Ecto neural progenitor cell (in vitro differentiated cells): ENCODE results near the gene SKI.
"Not testable (repeated sequence)": the region's sequence is repeated elsewhere in the genome, so short reads cannot be mapped to it uniquely, and the experiment has no call there.

ENCODE experiments used
- DNase-seq: peaks from one replicate; pipeline ENCODE4 v3.0.0-alpha.2; 2018; ENCODE audit warnings: low spot score

SKI gene

DNA sequence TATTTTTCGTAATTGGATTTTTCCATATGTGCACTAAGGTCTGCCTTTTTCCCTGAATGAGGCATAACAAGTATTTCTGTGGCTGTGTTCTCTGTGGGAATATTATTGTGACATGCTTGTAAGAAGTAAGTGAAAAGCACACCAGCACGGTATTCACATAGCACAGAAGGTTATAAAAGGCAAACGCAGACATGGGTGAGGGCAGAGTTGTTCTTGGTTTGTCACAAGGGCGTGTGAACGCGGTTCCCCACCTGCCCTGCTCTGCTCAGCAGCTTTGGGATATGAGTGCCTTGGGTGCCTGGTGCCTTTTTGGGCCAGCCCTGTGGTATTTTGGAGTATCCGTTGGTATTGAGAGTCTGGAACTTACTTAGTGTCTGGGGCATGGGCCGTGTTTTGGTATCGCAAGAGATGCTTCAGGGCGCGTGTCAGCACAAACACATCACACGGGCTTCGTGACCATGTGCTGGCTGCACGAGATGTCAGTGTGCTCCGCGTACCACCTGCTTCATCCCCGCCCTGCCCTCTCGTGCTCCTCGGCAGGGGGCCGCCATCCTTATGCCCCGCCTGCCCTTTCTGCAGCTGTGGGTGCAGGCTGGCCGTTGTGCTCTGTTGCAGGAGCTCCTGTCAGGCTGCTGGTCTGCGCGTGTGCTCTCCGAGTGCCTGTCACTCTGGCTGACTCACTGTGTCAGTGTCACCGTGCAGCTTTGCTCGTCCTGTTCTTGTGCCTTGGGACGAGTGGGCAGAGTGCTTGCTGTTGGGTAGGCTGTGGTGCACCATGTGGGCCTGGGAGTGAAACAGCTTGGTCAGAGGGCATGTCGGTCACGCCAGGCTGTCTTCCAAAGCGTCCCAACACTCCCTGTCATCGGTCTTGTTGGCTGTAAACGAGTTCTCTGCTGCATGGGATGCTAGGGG is 15.0 kb downstream of the SKI start:
- no peak for DNase-seq

DNA sequence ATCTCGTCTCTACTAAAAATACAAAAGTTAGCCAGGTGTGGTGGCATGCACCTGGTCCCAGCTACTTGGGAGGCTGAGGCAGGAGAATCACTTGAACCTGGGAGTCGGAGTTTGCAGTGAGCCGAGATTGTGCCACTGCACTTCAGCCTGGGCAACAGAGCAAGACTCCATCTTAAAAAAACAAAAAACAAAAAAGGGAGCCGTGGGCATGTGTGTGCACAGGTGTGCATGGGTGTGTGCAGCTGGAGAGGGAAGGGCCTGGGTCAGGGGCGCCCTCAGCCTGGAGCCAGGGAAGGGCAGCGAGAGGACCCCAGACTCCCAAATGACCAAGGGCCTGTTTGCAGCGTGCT is 18.9 kb downstream of the SKI start:
- DNase-seq, result not testable (repeated sequence)

DNA sequence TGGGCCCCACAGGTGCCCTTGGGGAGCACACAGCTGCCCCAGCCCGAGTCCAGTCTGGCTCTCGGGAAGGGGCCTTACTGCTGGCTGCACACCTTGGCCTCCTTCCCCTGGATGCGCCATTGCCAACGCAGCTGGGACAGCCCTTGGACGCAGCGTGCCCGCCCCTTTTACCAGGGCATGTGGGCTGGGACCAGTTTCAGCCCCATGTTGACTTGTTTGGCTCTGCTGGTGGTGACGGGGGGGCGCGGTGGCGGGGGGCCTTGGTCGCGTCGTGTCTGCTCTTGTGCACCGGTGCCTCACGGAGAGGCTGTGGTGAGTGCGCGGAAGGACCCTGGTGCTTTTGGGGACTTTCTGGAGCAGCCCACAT is 19.6 kb downstream of the SKI start:
- DNase-seq, result no peak

DNA sequence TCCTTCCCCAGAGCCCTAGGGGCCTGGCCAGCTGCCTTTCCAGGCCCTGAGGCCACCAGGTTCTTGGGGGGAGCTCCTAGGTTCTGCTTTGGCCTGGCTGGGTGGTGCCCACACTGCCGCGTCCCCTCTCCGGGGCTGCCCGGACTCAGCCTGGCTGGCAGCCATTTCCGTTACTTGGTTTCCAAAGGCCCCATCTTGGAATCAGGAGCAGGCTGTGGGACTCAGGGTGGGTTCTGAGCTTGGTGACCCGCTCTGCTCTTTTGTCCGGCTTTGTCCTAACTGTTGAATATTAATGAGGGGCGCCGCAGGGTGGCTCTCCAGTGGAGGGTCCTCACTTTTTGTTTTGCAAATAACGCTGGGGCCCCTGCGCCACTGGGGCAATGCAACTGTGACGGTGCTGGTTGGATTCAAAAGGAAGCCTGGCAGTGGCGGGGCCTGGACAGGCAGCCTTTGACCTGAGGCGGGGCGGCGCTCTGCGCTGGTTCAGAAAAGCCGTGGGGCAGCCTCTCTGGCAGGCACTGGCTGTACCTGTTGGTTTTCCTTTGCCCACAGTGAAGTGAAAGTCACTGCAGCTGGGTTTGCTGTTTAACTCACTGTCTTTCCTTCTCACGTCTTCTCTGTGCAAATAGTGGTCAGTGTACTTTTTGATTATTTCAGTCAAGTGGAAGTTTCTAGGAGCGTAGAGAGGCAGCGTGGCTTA is 20.2 kb downstream of the SKI start:
- DNase-seq, result peak; percentile 93

DNA sequence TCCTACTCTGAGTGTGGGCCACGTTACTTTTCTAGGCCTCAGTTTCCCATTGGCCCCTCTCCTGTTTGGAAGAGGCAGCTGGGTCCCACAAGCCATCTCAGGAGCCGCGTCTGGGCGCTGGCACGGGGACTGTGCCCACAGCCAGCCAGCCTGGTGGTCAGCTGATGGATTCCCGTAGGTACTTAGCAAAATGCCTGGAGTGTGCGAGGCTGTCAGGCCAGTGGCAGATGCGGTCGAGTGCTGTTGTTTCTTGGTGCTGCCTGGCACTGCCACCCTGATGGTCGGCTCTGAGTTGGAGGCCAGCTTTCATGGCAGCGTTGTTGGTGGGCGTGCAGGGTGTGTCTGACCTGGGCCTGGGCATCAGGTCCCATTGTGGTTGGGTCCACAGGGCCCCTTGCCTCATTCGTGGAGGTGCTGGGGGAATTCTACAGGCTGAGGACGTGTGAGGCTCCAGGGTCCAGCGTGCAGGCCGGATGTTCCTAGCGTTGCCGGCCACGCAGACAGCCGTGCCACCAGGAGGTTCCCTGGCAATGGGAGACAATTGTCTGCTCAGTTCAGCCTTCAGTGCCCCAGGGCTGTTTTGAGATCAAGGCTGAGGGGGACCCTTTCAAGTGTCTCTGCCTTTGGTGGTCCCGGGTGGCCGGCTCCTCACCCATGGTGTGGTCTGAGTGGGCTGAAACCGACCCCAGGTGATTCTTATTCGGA is 20.9 kb downstream of the SKI start:
- DNase-seq, result no peak

DNA sequence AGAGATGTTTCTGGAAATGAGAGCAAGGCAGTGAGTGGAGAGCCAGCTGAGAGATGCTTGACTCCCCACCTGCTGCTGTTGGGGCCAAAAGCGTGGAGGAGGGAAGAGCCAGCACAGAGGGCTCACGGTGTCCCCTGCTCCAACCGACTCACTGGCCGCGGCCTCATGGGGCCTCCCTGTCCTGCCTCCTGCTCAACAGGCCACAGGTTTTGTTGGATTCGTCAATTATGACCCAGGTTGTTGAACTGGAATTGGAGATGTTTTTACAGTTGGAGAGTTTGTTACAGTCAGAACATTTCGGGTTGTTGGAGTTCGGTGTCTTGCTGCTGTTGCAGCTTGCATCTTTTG is 21.4 kb downstream of the SKI start:
- no peak for DNase-seq

DNA sequence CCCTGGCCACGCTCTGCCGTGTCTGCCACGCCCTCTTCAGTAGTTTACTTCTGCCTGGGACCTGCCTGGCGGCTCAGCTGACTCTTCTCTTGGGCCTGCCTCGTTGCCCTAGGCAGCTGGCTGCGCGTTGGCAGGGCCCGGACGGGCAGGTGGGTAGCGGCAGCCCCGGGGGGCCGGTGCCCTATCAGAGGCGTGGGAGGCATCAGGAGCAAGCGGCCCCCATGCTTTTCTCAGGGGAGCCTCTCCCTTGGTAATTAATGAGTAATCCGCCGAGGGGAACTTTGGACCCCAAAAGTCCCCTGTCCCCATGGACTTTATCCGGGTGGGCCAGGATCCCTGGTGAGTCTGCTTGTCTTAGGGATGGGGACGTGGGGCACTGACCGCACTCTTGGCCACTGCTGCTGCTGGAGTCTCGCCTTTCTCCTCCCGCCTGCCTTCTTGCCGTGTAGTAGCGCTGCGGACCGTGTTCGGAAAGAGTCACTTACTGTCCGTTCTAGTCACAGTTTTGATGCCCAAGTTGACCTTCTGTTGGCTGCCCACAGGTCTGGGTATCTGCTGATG is 22.7 kb downstream of the SKI start:
- DNase-seq, result no peak

DNA sequence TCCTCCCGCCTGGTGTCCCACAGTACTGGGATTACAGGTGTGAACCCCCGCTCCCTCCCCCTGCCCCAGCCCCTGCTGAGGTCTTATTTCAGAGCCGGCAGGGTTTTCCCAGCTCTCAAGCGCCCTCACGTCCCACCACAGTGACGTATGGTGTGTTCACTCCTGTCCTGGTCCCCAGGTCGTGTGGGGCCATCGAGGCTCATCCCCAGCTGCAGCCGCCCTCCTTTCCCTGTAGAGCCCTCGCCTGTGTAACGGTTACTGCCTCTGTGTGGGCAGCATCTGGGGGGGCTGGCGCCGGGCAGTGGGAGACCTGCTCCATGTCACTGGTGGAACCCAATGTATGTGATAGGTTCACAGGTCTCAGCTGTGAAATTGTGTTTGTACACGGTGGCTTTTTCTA is 23.2 kb downstream of the SKI start:
- no peak for DNase-seq

DNA sequence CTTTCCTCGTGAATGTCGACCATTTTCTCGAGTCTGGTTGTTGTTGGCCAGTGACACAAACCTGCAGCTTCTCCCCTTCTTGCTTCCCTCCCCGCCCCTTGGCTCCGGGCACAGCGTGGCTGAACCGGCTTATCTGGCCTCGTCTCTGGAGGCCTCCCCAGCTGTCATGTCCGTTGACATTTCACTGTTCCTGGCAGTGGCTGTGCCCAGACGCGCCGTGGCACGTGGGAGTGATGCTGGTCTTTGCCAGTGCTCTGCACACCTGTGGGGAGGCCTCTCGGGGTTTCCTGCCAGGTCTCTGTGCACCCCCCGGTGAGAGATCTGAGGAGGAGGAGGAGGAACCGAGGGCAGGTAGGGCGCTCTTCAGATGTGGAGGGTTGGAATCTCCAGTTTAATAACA is 23.7 kb downstream of the SKI start:
- no peak for DNase-seq

DNA sequence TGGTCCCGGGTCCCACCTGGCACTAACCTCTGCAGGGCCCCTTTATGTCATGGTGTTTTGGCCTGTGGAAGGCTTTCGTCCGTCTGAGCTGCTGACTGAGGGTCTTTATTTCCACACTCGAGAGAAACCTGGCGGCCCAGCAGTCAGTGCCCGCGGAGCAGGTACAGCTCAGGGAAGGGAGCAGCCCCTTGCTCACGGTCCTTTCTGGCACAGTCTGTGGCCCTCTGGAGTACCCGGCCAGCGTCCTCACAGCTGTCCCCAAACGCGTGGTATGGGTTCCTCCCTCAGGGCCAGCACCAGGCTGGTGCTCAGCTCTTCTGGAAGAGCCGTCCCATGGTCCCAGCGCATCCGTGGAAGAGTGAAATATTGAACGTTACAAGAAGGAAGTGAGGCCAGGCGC is 24.3 kb downstream of the SKI start:
- no peak for DNase-seq

DNA sequence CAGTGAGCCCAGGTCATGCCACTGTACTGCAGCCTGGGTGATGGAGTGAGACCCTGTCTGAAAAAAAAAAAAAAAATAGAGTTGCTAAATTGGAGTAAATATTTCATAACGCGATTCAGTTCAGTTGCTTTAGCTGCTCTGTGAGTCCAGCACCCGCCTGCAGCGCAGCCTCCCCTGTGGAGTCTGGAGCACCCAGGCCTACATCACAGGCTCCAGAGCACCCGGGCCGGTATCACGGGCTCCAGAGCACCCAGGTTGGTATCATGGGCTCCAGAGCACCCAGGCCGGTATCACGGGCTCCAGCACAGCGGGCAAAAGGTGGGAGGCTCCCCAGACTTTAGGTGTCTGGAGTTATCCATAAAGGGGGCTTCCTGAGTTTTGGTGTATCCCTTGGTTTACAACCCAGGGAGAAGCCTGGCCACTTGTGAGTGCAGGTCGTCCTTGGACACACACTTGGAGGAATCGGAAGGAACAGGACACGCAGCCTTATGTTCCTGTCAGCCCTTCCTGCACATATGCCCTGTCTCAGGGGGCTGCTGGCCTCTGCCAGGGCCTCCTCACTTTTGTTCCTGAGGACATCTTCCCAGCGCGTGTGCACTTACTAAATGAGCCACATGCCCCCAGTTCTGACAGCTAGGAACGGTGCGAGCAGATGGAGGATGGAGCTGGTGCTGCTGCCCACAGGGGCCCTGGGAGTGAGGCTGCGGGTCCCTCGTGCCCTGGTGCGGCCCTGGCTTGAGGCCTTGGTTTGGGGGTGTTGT is 25.1 kb downstream of the SKI start:
- DNase-seq, result no peak

DNA sequence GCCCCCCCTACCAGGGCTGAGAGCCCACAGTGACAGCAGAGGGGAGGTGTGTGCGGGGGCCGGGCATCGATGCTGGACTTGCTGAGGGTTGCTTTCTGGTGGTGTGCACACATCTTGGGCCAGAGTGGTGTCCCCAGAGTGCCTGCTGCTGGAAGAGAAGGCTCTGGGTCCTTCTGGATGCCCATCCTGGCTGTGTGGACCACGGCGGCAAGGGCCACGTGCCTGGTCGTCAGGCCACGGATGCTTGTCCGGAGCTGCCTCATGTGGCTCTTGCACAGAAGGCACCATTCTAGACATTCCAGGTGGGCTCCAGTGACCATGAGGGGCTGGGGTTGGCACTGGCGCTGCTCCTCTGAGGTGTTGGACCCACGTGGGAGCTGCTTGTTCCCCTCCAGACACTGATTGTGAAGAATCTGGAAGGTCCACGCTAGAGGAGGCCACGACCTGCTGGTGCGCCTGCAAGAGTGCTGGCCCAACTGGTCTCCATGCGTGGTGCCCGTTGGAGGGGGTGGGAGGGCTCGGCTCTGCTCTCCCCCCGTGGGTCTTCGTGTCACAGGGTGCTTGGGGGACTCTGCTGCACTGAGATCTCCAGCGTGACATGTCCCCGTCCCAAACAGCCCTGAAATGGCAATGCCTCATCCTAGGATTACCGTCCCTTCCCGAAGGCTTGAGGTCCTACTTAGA is 25.8 kb downstream of the SKI start:
- no peak for DNase-seq

DNA sequence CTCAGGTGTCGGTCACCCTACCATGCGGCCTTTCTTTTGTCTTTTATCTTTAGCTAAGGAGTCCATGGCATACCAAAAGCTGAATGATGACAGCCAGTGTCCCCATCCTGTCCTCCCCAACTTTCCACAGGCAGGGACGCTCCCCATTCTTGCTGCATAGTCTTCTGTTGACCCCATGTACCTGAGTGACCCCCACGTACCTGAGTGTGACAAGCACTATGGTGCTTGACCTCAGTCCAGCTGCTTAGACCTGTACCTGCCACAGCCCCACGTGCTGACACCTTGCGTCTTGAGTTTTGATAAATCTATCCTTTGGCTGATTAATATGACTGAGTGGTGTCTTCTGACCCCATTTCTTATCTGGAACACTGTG is 26.9 kb downstream of the SKI start:
- DNase-seq, result no peak

DNA sequence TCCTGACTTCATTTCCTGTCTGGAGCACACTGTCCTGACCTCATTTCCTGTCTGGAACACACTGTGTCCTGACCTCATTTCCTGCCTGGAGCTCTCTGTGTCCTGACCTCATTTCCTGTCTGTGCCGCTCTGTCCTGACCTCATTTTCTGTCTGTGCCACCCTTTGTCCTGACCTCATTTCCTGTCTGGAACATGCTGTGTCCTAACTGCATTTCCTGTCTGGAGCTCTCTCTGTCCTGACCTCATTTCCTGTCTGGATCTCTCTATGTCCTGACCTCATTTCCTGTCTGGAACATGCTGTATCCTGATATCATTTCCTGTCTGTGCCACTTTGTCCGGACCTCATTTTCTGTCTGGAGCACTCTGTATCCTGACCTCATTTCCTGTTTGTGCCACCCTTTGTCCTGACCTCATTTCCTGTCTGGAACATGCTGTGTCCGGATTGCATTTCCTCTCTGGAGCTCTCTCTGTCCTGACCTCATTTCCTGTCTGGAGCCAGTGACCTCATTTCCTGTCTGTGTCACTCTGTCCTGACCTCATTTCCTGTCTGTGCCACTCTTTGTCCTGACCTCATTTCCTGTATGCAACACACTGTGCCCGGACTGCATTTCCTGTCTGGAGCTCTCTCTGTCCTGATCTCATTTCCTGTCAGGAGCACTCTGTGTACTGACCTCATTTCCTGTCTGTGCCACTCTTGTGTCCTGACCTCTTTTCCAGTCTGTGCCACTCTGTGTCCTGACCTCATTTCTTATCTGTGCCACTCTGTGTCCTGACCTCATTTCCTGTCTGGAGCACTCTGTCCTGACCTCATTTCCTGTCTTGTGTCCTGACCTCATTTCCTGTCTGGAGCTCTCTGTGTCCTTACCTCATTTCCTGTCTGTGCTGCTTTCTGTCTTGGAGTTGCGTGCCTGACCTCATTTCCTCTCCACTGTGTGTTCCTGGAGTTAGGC is 27.6 kb downstream of the SKI start:
- no peak for DNase-seq

DNA sequence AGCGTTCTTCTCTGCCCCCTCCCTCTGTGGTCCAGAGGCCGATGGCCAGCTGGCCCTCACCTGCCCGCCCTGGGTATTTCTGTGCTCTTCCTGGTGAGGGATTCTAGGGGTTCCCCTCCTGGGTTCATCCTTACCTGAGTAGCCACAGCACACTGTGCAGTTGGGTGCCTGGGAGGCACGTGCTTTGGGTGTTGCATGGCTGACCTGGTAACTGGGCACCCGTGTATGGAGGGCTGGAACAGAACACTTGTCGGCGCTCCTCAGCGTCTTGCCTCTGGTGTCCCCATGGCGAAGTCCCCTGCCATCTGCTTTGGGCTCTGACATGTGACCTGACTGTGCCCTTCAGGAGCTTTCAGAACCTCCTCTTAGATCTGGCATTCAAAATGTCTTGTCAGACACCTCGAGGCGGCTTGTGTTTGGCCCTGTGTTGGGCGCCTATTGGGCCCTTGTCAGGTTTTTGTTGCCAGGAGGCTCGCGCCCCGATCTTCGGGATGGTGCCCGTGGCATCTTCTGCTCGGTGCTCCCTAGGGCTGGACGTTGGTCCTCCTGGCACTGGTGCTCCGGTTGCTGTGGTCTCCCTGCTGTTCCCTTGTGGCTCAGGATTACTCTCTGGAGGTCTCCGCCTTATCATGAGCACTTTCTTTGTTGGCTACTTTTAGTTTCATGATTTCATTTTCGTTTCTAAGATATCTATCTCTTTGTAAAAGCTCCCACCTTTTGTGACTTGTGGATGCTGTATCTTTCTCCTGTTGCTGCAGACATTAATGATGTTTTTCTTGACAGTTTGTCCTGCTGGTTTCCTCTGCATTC is 28.5 kb downstream of the SKI start:
- DNase-seq, result no peak

DNA sequence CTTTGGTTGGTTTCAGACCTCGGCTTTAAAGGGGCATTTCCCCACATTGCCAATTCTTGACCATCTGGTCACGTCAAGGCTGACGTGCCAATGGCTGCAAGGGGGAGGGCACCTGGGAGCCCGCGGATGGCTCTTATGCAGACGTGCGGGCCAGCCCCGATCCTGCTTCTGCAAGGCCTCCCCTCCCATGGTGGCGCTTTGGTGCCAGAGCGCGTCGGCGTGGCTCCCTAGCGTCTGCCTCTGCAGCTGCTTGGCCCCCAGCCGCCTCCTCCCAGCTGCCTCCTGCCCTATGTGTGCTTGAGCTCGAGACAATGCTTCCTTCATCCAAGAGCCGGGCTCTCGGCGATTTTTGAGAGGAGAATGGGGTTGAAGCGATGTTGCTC is 29.1 kb downstream of the SKI start:
- no peak for DNase-seq

DNA sequence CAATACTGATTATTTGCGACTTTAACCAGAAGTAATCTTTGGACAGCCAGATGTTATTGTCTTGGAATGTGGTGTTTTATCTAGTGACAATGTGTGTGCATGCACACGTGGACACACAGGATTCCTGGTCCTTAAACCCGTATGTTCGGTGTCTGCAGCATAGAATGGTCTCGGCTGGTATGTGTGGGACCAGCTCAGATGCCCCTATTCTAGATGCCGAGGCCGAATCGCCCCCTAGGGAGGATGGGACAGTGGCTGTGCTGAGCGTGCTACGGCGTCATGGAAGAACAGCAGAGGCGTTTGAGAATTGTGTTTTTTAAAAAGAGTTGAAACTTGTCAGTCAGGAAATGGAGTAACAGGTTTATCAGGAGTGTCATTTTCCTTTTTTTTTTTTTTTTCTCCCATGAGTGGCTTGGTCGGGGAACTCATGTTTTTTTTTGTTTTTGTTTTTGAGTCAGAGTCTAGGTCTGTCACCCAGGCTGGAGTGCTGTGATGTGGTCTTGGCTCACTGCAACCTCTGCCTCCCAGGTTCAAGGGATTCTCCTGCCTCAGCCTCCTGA is 30.1 kb downstream of the SKI start:
- no peak for DNase-seq

DNA sequence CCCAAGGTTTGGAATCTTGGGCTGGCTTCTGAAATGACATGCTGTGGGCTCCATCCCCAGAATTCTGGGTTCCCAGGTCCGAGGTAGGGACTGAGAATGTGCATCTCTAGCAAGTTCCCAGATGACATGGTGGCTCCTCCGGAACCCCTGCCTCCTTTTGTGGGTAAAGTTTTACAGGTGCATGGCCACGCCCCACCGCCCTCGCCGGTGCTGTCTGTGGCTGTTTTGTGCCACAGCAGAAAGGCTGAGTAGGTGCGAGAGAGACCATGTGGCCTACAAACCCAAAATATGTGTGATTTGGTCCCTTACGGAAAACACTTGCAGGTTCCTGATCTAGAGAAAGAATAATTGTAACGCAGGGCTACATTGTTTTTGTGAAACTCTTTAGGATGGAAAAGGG is 30.9 kb downstream of the SKI start:
- no peak for DNase-seq

DNA sequence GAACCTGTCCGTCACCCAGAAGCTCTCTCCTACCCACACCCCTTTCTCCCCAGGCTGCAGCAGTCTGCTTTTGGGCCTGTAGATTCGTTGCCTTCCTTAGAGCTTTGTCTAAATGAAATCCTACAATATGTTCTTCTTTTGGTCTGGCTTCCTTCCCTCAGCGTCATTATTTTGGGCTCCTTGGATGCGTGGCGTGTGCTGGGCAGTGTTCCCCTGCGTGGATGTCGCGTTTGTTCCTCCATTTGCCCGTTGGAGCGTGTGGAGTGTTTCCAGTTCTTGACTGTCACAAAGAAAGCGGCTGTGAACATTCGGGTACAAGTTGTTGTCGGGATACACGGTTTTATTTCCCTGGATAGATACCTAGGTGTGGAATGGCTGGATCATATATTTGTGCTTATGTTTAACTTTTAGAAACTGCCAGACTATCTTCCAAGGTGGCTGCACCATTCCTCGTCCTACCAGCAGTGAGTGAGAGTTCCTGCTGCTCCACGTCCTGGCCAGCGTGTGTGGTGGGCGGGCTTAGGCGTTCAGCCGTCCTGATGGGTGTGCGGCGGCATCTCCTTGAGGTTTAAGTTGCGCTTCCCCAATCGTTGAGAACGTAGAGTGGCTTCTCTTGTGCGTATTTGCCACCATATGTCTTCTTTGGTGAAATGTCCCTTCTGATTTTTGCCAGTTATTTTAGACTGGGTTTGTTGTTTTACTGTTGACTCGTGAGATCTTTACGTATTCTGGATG is 31.7 kb downstream of the SKI start:
- DNase-seq, result no peak
